HG03378 (cell line): ENCODE measurements around the gene AEBP2.
"Not testable (repeated sequence)": the region's sequence is repeated elsewhere in the genome, so short reads cannot be mapped to it uniquely, and the experiment has no call there.

ENCODE experiments used
- ATAC-seq: cut with Tn5 transposase; IDR thresholded peaks from one replicate; pipeline ENCODE4 v1.9.1; 2021; ENCODE audit warnings: mild to moderate bottlenecking, moderate library complexity; ENCODE audit not compliant: unreplicated experiment

Gene AEBP2

GRCh38 chr12:19451196-19451595 is 11.9 kb downstream of the AEBP2 start:
- no peak for ATAC-seq

- no peak for ATAC-seq
Measured at GRCh38 chr12:19453961-19454360, 14.7 kb downstream of the AEBP2 start.

- ATAC-seq, result no peak
Measured at GRCh38 chr12:19454837-19455236, 15.5 kb downstream of the AEBP2 start.

GRCh38 chr12:19456176-19456575 is 16.9 kb downstream of the AEBP2 start:
- ATAC-seq, result no peak

GRCh38 chr12:19457561-19457960 is 18.3 kb downstream of the AEBP2 start:
- no peak for ATAC-seq

GRCh38 chr12:19458733-19459132 is 19.4 kb downstream of the AEBP2 start:
- no peak for ATAC-seq

- no peak for ATAC-seq
Measured at GRCh38 chr12:19461999-19462398, 22.7 kb downstream of the AEBP2 start.

GRCh38 chr12:19462406-19462805 is 23.1 kb downstream of the AEBP2 start:
- no peak for ATAC-seq

- no peak for ATAC-seq
Measured at GRCh38 chr12:19464192-19464580, 24.9 kb downstream of the AEBP2 start.

- ATAC-seq, result no peak
Measured at GRCh38 chr12:19465711-19466110, 26.4 kb downstream of the AEBP2 start.

GRCh38 chr12:19474147-19474546 is 34.9 kb downstream of the AEBP2 start:
- ATAC-seq, result no peak

- not testable (repeated sequence) for ATAC-seq
Measured at GRCh38 chr12:19475884-19476505, 36.7 kb downstream of the AEBP2 start.

- ATAC-seq, result no peak
Measured at GRCh38 chr12:19477071-19477470, 37.8 kb downstream of the AEBP2 start.

- ATAC-seq, result no peak
Measured at GRCh38 chr12:19480459-19480858, 41.2 kb downstream of the AEBP2 start.

GRCh38 chr12:19482036-19482435 is 42.7 kb downstream of the AEBP2 start:
- no peak for ATAC-seq

- peak; percentile 93 for ATAC-seq
Measured at GRCh38 chr12:19482551-19483109, 43.3 kb downstream of the AEBP2 start.

GRCh38 chr12:19483727-19484126 is 44.4 kb downstream of the AEBP2 start:
- ATAC-seq, result no peak

GRCh38 chr12:19484738-19485137 is 45.4 kb downstream of the AEBP2 start:
- no peak for ATAC-seq

GRCh38 chr12:19485240-19485639 is 45.9 kb downstream of the AEBP2 start:
- no peak for ATAC-seq

GRCh38 chr12:19489168-19489567 is 49.9 kb downstream of the AEBP2 start:
- ATAC-seq, result no peak

- ATAC-seq, result no peak
Measured at GRCh38 chr12:19490908-19491307, 51.6 kb downstream of the AEBP2 start.

- ATAC-seq, result no peak
Measured at GRCh38 chr12:19491863-19492262, 52.6 kb downstream of the AEBP2 start.
